Mesendoderm (in vitro differentiated cells): ENCODE measurements around the gene DCXR.

Experiments used
- DNase-seq: peaks from one replicate; pipeline ENCODE4 v3.0.0; 2013
- H2AK5ac ChIP-seq: 2 replicates; pipeline ENCODE4 v1.6.1; 2013; ENCODE audit warnings: low read length, inconsistent platforms
- H2BK120ac ChIP-seq: 2 replicates; pipeline ENCODE4 v1.6.1; 2013; ENCODE audit warnings: low read depth, mild to moderate bottlenecking, low read length, moderate library complexity, mixed read lengths
- H2BK15ac ChIP-seq: replicated peaks from 2 replicates; pipeline ENCODE4 v1.6.1; 2013; ENCODE audit warnings: low read depth, mild to moderate bottlenecking, moderate library complexity
- H2BK5ac ChIP-seq: 2 replicates; pipeline ENCODE4 v1.6.1; 2013; ENCODE audit warnings: low read length, inconsistent platforms
- H3K18ac ChIP-seq: 2 replicates; pipeline ENCODE4 v1.6.1; 2013; ENCODE audit warnings: mild to moderate bottlenecking, low read length, mixed read lengths
- H3K23ac ChIP-seq: one replicate; pipeline ENCODE4 v1.6.1; 2013; ENCODE audit warnings: low read length
- H3K27ac ChIP-seq: 2 replicates; pipeline ENCODE4 v1.5.1; 2013; ENCODE audit warnings: low read depth, mild to moderate bottlenecking, inconsistent platforms, low read length, moderate library complexity
- H3K27me3 ChIP-seq: 2 replicates; pipeline ENCODE4 v1.6.1; 2013; ENCODE audit warnings: low read length, control low read depth, mild to moderate bottlenecking, inconsistent platforms; ENCODE audit not compliant: insufficient read depth, poor library complexity
- H3K36me3 ChIP-seq: 2 replicates; pipeline ENCODE4 v1.6.1; 2013; ENCODE audit warnings: low read length, inconsistent platforms; ENCODE audit not compliant: control insufficient read depth, insufficient read depth
- H3K4ac ChIP-seq: one replicate; pipeline ENCODE4 v1.6.1; 2013; ENCODE audit warnings: low read depth, mild to moderate bottlenecking, low read length, moderate library complexity
- H3K4me1 ChIP-seq: 2 replicates; pipeline ENCODE4 v1.6.1; 2013; ENCODE audit warnings: low read depth, low read length, inconsistent platforms; ENCODE audit not compliant: control insufficient read depth
- H3K4me2 ChIP-seq: 2 replicates; pipeline ENCODE4 v1.6.1; 2013; ENCODE audit warnings: low read length
- H3K4me3 ChIP-seq: 2 replicates; pipeline ENCODE4 v1.5.1; 2013; ENCODE audit warnings: mild to moderate bottlenecking, low read length
- H3K56ac ChIP-seq: one replicate; pipeline ENCODE4 v1.6.1; 2013; ENCODE audit warnings: low read length
- H3K79me1 ChIP-seq: 2 replicates; pipeline ENCODE4 v1.6.1; 2013; ENCODE audit warnings: low read length, inconsistent platforms
- H3K79me2 ChIP-seq: 2 replicates; pipeline ENCODE4 v1.6.1; 2013; ENCODE audit warnings: mild to moderate bottlenecking, low read length; ENCODE audit not compliant: control insufficient read depth, insufficient read depth
- H3K9ac ChIP-seq: 2 replicates; pipeline ENCODE4 v1.6.1; 2013; ENCODE audit warnings: low read length, inconsistent platforms
- H4K5ac ChIP-seq: one replicate; pipeline ENCODE4 v1.6.1; 2013; ENCODE audit warnings: low read length
- H4K8ac ChIP-seq: one replicate; pipeline ENCODE4 v1.6.1; 2013; ENCODE audit warnings: low read depth, mild to moderate bottlenecking, control low read depth, low read length, moderate library complexity
- WGBS: extraction: QIAGEN DNeasy Blood & Tissue Kit; methylation state at CpG from one replicate; pipeline ENCODE4 v1.1.7; 2013; ENCODE audit warnings: low lambda C conversion rate, missing lambda C conversion rate; ENCODE audit not compliant: insufficient coverage; ENCODE audit errors: extremely low coverage; 5-methylcytosine and 5-hydroxymethylcytosine counted together

DCXR gene

GRCh38 chr17:82008941-82009405 lies 28.5 kb downstream of the DCXR start:
- no peak for DNase-seq
- no peak overlapping the region for H3K4me3 ChIP-seq
- WGBS: no CpG with 5 or more reads among the region's 28 CpGs

GRCh38 chr17:82008258-82008940 lies 29.1 kb downstream of the DCXR start:
- Histone ChIP-seq H3K56ac (no peak overlapping the region), H3K23ac (no peak overlapping the region), H3K4me2 (no peak overlapping the region), H3K4ac (no peak overlapping the region), H3K4me1 (no peaks in the 10 kb centered on the region), H2BK5ac (no peak overlapping the region), H4K8ac (no peak overlapping the region), H3K9ac (no peak overlapping the region), H2BK15ac (no peak overlapping the region), H3K18ac (no peak overlapping the region), H3K79me1 (peaks cover 2% of the 10 kb centered on the region), H3K4me3 (no peak overlapping the region), H4K5ac (no peak overlapping the region), H3K27me3 (no peaks in the 10 kb centered on the region), H3K27ac (no peak overlapping the region), H3K79me2 (no peaks in the 10 kb centered on the region), H2AK5ac (no peak overlapping the region), H3K36me3 (no peaks in the 10 kb centered on the region), H2BK120ac (no peak overlapping the region)
- no CpG with 5 or more reads among the region's 26 CpGs for WGBS
- no peak for DNase-seq

More at GRCh38 chr17:82008941-82009405, 28.5 kb downstream of the DCXR start:
- no peak overlapping the region for H3K56ac ChIP-seq
- H2BK5ac ChIP-seq: no peak overlapping the region
- H2AK5ac ChIP-seq: no peak overlapping the region
- H3K36me3 ChIP-seq: no peaks in the 10 kb centered on the region
- no peak overlapping the region for H3K4ac ChIP-seq
- no peak overlapping the region for H3K27ac ChIP-seq
- H4K8ac ChIP-seq: no peak overlapping the region
- no peak overlapping the region for H2BK15ac ChIP-seq
- H3K4me1 ChIP-seq: no peaks in the 10 kb centered on the region
- no peak overlapping the region for H3K4me2 ChIP-seq
- no peak overlapping the region for H3K23ac ChIP-seq
- no peak overlapping the region for H4K5ac ChIP-seq
- peaks cover 2% of the 10 kb centered on the region for H3K79me1 ChIP-seq
- H3K9ac ChIP-seq: no peak overlapping the region
- no peak overlapping the region for H3K18ac ChIP-seq
- H2BK120ac ChIP-seq: no peak overlapping the region
- H3K27me3 ChIP-seq: no peaks in the 10 kb centered on the region
- H3K79me2 ChIP-seq: no peaks in the 10 kb centered on the region

DNA sequence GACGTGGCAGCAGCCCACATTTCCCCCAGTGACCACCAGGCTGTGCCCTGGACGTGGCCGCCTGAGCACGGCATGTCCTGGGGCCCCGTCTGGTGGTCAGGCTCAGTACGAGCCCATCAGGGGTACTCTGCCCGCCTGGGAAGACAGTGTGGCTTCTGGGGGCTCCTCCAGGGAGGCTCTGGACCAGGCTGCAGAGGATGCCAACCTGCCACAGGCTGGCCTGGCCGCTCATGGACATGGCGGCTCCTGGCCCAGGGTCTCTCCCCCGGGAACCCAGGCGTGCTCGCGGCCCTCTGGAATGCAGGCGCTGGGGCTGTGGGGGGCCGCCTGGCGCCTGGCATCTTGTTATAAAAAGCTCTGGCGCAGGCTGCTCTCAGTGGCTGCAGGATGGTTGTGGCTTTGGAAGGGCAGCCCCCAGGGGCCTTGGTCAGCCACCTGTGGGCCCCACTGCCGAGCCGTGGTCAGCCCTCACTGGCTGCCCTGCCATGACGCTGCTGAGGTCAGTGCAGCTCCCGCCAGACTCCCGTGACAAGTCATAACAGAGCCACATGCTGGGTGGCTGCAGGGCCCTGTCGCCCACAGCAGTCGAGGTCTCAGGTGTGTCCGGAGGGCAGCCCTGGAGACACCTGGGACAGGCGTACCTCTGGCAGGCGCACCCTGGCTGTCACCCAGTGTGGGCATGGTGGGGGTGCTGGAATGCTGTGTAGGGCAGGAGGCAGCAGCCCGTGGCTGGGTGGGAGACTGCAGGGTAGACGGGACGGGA lies 29.8 kb downstream of the DCXR start:
- no peak overlapping the region for H4K5ac ChIP-seq
- H3K36me3 ChIP-seq: no peaks in the 10 kb centered on the region
- H3K79me2 ChIP-seq: no peaks in the 10 kb centered on the region
- no peak overlapping the region for H2BK120ac ChIP-seq
- no peak overlapping the region for H3K9ac ChIP-seq
- no peak overlapping the region for H2BK5ac ChIP-seq
- no peaks in the 10 kb centered on the region for H3K4me1 ChIP-seq
- H3K4ac ChIP-seq: no peak overlapping the region
- H3K27me3 ChIP-seq: no peaks in the 10 kb centered on the region
- peaks cover 2% of the 10 kb centered on the region for H3K79me1 ChIP-seq
- H3K4me3 ChIP-seq: no peak overlapping the region
- no peak overlapping the region for H4K8ac ChIP-seq
- no CpG with 5 or more reads among the region's 30 CpGs for WGBS
- H3K4me2 ChIP-seq: no peak overlapping the region
- DNase-seq: no peak
- H3K27ac ChIP-seq: no peak overlapping the region
- no peak overlapping the region for H2AK5ac ChIP-seq
- no peak overlapping the region for H3K56ac ChIP-seq
- no peak overlapping the region for H3K18ac ChIP-seq
- H3K23ac ChIP-seq: no peak overlapping the region
- no peak overlapping the region for H2BK15ac ChIP-seq

GRCh38 chr17:82007228-82007494 lies 30.3 kb downstream of the DCXR start:
- peaks cover 2% of the 10 kb centered on the region for H3K79me1 ChIP-seq
- no peaks in the 10 kb centered on the region for H3K27me3 ChIP-seq
- H2BK120ac ChIP-seq: no peak overlapping the region
- H2BK5ac ChIP-seq: no peak overlapping the region
- H3K9ac ChIP-seq: no peak overlapping the region
- H2BK15ac ChIP-seq: no peak overlapping the region
- H3K4ac ChIP-seq: no peak overlapping the region
- no peak for DNase-seq
- no peak overlapping the region for H3K27ac ChIP-seq
- WGBS: no CpG with 5 or more reads among the region's 6 CpGs
- H3K79me2 ChIP-seq: no peaks in the 10 kb centered on the region
- H3K56ac ChIP-seq: no peak overlapping the region
- no peak overlapping the region for H3K23ac ChIP-seq
- no peaks in the 10 kb centered on the region for H3K4me1 ChIP-seq
- H4K8ac ChIP-seq: no peak overlapping the region
- H3K4me3 ChIP-seq: no peak overlapping the region
- no peaks in the 10 kb centered on the region for H3K36me3 ChIP-seq
- H2AK5ac ChIP-seq: no peak overlapping the region
- no peak overlapping the region for H3K4me2 ChIP-seq
- no peak overlapping the region for H4K5ac ChIP-seq
- H3K18ac ChIP-seq: no peak overlapping the region

DNA sequence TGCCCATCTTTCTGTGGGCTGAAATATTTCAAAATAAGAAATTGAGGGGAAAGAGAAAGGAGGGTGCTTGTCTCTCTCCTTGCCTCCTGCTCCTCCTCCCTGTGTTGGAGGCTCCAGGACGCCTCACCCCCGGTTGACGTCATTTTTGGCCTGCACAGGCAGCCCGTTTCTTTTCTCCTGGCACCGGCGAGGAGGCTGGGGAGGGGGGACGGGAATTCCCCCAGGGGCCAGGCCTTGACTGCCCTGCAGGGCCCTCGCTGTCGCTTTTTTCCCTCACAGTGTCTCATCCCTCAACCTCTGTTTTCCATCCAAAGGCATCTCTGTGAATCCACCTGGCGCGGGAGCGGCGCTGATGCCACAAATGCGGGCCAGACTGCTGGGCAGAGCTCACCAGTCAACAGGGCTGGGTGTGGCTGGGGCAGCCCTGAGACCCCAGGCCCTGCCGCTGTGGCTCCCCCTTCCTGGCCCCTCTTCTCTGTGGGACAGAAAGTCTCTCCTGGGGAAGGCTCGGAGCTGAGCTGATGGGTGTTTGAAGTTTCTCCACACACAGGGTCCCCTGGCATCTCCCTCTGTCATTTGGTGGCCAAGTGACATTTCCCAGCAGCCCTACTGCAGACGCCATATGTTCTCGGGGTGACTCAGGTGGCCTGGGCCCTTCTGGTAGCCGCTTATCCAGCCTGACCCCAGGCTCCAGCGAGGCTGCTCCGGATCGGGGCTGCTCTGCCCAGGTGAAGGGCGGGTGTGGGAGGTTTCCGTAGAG lies 30.8 kb downstream of the DCXR start:
- Histone ChIP-seq H3K27me3 (no peaks in the 10 kb centered on the region), H3K9ac (no peak overlapping the region), H3K4me1 (no peaks in the 10 kb centered on the region), H3K36me3 (no peaks in the 10 kb centered on the region), H4K8ac (no peak overlapping the region), H2BK15ac (no peak overlapping the region), H3K23ac (no peak overlapping the region), H3K27ac (no peak overlapping the region), H4K5ac (no peak overlapping the region), H3K4me3 (no peak overlapping the region), H3K56ac (no peak overlapping the region), H3K4me2 (no peak overlapping the region), H2BK120ac (no peak overlapping the region), H3K18ac (no peak overlapping the region), H3K79me2 (no peaks in the 10 kb centered on the region), H2AK5ac (no peak overlapping the region), H2BK5ac (no peak overlapping the region), H3K4ac (no peak overlapping the region), H3K79me1 (peaks cover 2% of the 10 kb centered on the region)
- DNase-seq: no peak
- no CpG with 5 or more reads among the region's 24 CpGs for WGBS
